ENCODE measurements around the gene CLEC9A.

CLEC9A gene

DNA sequence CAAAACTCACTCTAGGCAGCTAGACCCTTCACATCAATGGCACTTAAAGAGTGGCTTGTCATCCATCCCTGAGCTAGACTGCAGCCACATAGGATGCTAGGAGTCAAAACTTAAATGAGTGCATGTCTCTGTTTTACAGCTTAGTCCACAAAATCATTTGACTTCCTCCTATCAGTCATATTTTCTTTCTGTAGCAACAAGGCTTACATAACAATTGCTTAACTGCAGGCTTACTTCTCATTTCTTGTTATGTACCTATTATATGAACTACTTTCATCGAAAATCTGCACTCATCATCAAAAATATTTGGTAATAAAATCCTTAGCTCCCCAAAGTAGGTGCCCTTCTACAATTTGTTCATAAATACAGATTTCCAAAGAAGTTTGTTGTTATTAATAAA, 38.2 kb downstream of the CLEC9A start:
- DNase-seq (ENCODE audit: insufficient read length) (no peak), FAIRE-seq (no peak)
- TF ChIP-seq TAF1 (IDR thresholded peaks at IDR 0.05; ENCODE audit: borderline replicate concordance, low read depth, low read length) (no peak), POLR2AphosphoS5 (IDR thresholded peaks at IDR 0.05; ENCODE audit: low read depth, low read length) (no peak), POLR2A (IDR thresholded peaks at IDR 0.05; ENCODE audit: low read depth, low read length) (no peak)

DNA sequence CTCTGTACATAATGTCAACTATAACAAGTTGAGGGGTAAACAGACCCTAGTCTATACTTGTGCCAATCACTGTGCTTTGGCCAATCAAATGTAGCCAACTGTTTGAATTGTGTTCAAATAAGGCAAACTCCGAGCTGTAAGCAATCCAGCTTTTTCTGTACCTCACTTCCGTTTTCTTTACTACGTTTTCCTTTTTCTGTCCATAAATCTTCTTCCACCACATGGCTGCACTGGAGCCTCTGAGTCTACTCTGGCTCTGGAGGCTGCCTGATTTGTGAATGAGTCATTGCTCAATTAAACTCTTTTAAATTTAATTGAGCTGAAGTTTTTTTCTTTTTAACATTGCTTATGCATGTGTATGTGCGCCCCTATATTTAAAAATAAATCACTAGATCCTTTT, 38.6 kb downstream of the CLEC9A start:
- DNase-seq (ENCODE audit: insufficient read length) (no peak), FAIRE-seq (no peak)
- TF ChIP-seq TAF1 (IDR thresholded peaks at IDR 0.05; ENCODE audit: borderline replicate concordance, low read depth, low read length) = no peak
- no peak for TF ChIP-seq POLR2AphosphoS5 (IDR thresholded peaks at IDR 0.05; ENCODE audit: low read depth, low read length)
- TF ChIP-seq POLR2A (IDR thresholded peaks at IDR 0.05; ENCODE audit: low read depth, low read length) = no peak

GRCh38 chr12:10069976-10070375, 39.5 kb downstream of the CLEC9A start:
- no peak for FAIRE-seq
- TF ChIP-seq POLR2AphosphoS5 (IDR thresholded peaks at IDR 0.05; ENCODE audit: low read depth, low read length) = no peak
- no peak for TF ChIP-seq TAF1 (IDR thresholded peaks at IDR 0.05; ENCODE audit: borderline replicate concordance, low read depth, low read length)
- no peak for TF ChIP-seq POLR2A (IDR thresholded peaks at IDR 0.05; ENCODE audit: low read depth, low read length)
- no peak for DNase-seq (ENCODE audit: insufficient read length)

DNA sequence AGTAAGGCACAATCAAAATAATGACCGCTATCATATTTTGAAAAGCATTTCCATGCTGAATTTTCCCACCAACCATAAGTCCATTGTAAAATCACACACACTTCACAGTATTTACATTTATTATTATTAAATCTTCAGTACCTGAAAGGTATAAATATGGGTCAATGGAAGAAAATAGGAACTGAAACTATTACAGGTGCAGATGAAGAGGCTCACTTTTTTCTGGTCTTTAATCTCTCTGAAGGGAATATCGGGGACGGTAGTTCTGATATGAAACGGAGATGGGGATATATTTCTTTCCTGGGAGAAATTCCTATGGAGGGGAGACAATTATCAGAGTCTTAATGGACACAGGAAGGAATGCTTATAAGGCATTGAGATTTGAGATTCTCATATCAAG, 39.9 kb downstream of the CLEC9A start:
- no peak for TF ChIP-seq POLR2AphosphoS5 (IDR thresholded peaks at IDR 0.05; ENCODE audit: low read depth, low read length)
- TF ChIP-seq TAF1 (IDR thresholded peaks at IDR 0.05; ENCODE audit: borderline replicate concordance, low read depth, low read length) = no peak
- FAIRE-seq (no peak), DNase-seq (ENCODE audit: insufficient read length) (no peak)

- FAIRE-seq (no peak), DNase-seq (ENCODE audit: insufficient read length) (no peak)
- TF ChIP-seq POLR2AphosphoS5 (IDR thresholded peaks at IDR 0.05; ENCODE audit: low read depth, low read length) (no peak), TAF1 (IDR thresholded peaks at IDR 0.05; ENCODE audit: borderline replicate concordance, low read depth, low read length) (no peak), POLR2A (IDR thresholded peaks at IDR 0.05; ENCODE audit: low read depth, low read length) (no peak)
Measured at GRCh38 chr12:10072131-10072530, 41.6 kb downstream of the CLEC9A start.

DNA sequence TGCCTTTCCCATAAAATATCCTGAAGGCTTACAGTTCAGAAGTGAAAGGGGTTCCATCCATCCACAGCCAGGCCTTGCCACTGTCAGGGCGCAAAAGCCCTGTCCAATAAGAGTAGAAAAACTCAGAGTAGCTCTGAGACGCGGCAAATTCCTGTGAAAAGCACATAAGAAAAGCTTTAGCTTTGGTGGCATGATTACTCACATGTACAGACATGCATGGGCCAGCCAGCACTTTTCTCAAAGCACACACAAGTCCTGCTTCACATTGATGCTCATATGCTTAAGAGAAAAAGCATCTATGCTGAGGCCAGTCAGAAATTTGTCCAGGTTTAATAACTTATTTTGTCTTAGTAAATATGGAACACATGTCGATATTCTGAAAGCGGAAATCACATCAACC, 42.8 kb downstream of the CLEC9A start:
- no peak for TF ChIP-seq POLR2AphosphoS5 (IDR thresholded peaks at IDR 0.05; ENCODE audit: low read depth, low read length)
- FAIRE-seq (no peak), DNase-seq (ENCODE audit: insufficient read length) (no peak)

DNA sequence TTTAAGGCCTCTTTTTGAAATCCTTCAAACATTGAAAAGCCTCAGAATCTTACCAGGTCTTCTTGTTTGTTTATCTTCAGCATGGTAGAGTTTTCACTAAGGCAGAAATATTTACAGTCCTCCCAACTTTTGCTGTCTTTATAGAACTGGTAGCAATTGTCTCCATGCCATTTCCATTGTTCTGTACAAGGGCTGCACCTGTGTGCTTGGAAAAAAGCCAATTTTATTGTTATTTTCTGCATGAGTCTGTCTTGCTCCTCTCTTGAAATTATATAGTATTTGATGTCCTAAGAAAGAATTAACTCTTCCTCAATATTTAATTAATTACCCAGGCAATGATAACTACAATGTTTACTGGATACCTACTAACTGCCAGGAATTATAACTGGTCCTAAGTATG, 45.0 kb downstream of the CLEC9A start:
- DNase-seq (ENCODE audit: insufficient read length) (no peak), FAIRE-seq (no peak)
- TF ChIP-seq TAF1 (IDR thresholded peaks at IDR 0.05; ENCODE audit: borderline replicate concordance, low read depth, low read length) (no peak), POLR2A (IDR thresholded peaks at IDR 0.05; ENCODE audit: low read depth, low read length) (no peak), POLR2AphosphoS5 (IDR thresholded peaks at IDR 0.05; ENCODE audit: low read depth, low read length) (no peak)

GRCh38 chr12:10082117-10082874, 51.8 kb downstream of the CLEC9A start:
- FAIRE-seq = no peak
- TF ChIP-seq POLR2A (IDR thresholded peaks at IDR 0.05; ENCODE audit: low read depth, low read length) = no peak
- TF ChIP-seq POLR2AphosphoS5 (IDR thresholded peaks at IDR 0.05; ENCODE audit: low read depth, low read length) = no peak
- TF ChIP-seq TAF1 (IDR thresholded peaks at IDR 0.05; ENCODE audit: borderline replicate concordance, low read depth, low read length) = no peak
- DNase-seq (ENCODE audit: insufficient read length) = no peak

DNA sequence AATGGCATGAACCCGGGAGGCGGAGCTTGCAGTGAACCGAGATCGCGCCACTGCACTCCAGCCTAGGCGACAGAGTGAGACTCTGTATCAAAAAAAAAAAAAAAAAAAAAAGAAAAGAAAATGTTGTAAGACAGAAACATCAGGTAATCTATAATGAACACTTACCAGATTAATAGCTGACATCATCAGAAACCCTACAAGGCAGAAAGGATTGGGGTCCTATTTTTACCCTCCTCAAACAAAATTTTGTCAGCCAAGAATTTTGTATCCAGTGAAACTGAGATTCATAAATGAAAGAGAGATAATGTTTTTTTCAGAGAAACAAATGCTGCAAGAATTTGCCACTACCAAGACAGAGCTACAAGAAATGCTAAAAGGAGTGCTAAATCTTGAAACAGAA, 54.3 kb downstream of the CLEC9A start:
- no peak for FAIRE-seq
- no peak for DNase-seq (ENCODE audit: insufficient read length)
- TF ChIP-seq TAF1 (IDR thresholded peaks at IDR 0.05; ENCODE audit: borderline replicate concordance, low read depth, low read length) (no peak), POLR2A (IDR thresholded peaks at IDR 0.05; ENCODE audit: low read depth, low read length) (no peak)

DNA sequence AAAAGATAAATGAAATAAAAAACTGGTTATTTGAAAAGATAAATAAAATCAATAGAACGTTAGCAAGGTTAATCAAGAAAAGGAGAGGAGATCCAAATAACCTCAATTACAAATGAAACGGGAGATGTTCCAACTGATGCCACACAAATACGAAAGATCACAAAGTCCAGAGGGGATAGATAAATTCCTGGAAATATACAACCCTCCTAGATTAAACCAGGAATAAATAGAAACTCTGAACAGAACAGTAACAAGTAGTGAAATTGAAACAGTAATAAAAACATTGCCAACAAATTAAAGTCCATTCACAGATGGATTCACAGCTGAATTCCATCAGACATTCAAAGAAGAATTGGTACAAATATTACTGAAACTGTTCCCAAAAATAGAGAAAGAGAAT, 55.9 kb downstream of the CLEC9A start:
- FAIRE-seq (no peak), DNase-seq (ENCODE audit: insufficient read length) (no peak)
- TF ChIP-seq TAF1 (IDR thresholded peaks at IDR 0.05; ENCODE audit: borderline replicate concordance, low read depth, low read length) = no peak
- no peak for TF ChIP-seq POLR2AphosphoS5 (IDR thresholded peaks at IDR 0.05; ENCODE audit: low read depth, low read length)
- no peak for TF ChIP-seq POLR2A (IDR thresholded peaks at IDR 0.05; ENCODE audit: low read depth, low read length)

- TF ChIP-seq POLR2A (IDR thresholded peaks at IDR 0.05; ENCODE audit: low read depth, low read length) (no peak), POLR2AphosphoS5 (IDR thresholded peaks at IDR 0.05; ENCODE audit: low read depth, low read length) (no peak), TAF1 (IDR thresholded peaks at IDR 0.05; ENCODE audit: borderline replicate concordance, low read depth, low read length) (no peak)
- no peak for FAIRE-seq
Measured at GRCh38 chr12:10088031-10088430, 57.5 kb downstream of the CLEC9A start.

DNA sequence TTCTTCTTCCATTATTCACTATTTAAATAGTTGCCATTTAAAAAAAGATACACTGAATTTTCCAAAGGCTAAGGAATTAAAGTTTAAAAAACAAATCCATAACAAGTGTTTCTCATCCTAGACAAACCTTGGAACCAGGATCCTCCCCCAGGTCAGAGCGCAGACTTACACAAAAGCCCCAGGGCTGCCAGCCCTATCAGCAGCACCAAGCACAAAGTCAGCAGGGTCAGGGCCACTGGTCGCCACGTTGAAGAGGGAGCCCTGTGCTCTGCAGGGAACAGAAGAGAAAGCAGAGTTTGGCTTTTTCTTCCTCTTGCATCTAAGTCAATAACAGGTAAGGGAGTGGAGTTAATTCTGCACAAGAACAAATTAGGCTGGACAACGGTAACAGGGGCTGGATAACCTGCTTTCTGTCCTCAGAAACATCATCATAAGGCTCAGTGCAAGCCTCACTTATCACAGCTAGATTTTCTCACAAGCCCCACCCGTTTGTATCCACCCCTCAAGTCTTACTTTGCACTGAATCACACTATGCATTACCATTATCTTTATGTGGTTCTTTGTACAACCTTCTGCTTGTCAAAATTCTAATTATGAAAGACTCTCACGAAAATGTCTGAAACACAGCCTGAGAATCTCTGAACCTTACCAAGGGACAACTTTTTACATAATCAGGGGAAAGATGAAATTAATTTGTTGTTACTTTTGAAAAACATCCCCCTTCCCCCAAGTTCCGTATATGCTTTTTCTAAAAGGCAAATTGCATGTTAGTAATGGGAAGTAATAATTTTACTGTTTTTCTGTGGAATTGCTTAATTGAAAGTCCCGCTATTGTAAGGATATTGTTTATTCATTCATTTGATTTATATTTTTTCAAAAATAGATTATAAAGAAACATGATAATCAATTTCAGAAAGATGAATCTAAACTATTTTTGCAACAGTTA, 58.7 kb downstream of the CLEC9A start:
- TF ChIP-seq POLR2AphosphoS5 (IDR thresholded peaks at IDR 0.05; ENCODE audit: low read depth, low read length) (no peak), POLR2A (IDR thresholded peaks at IDR 0.05; ENCODE audit: low read depth, low read length) (no peak), TAF1 (IDR thresholded peaks at IDR 0.05; ENCODE audit: borderline replicate concordance, low read depth, low read length) (no peak)
- peak; percentile 5 for FAIRE-seq
- DNase-seq (ENCODE audit: insufficient read length) = no peak

More at GRCh38 chr12:10088031-10088430, 57.5 kb downstream of the CLEC9A start:
- no peak for DNase-seq (ENCODE audit: insufficient read length)
